Measurements from ENCODE around the gene STAG1.
"Not testable (repeated sequence)": the region's sequence is repeated elsewhere in the genome, so short reads cannot be mapped to it uniquely, and the experiment has no call there.

Gene STAG1

DNA sequence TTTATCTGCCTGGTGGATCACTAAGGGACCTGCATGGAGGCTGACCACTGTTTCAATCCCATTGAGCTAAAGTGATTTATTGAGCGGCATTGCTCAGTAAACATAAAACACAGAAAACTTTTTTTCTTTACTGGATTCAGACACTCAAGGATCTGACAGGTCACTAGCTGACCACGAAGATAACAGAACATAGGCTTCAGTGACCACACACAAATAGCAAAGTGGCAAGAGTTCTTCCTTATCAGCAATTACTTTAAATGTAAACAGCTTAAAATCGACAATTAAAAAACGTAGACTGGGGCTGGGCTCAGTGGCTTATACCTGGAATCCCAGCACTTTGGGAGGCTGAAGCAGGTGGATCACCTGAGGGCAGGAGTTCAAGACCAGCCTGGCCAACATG lies 48.7 kb downstream of the STAG1 start:
- DNase-seq (ENCODE audit: low read depth, low spot score) = no peak

DNA sequence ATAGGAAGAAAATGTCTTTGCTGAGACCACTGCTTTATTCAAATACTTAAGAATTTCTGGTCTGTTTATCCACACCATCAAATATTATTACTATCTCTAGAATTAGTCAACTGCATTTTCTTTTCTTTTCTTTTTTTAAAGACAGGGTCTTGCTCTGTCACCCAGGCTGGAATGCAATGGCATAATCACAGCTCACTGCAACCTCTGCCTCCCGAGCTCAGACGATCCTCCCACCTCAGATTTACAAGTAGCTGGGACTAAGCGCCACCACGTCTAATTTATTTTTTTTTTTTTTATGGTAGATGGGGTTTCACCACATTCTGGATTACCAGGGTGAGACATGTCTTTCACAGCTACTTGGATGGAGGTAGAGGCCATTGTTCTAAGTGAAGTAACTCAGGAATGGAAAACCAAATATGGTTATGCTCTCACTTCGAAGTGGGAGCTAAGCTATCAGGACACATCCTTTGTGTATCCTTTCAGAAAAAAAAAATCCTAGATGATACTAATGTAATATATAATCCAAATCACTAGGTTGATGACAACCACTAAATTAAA lies 52.8 kb downstream of the STAG1 start:
- DNase-seq (ENCODE audit: low read depth, low spot score) = no peak

DNA sequence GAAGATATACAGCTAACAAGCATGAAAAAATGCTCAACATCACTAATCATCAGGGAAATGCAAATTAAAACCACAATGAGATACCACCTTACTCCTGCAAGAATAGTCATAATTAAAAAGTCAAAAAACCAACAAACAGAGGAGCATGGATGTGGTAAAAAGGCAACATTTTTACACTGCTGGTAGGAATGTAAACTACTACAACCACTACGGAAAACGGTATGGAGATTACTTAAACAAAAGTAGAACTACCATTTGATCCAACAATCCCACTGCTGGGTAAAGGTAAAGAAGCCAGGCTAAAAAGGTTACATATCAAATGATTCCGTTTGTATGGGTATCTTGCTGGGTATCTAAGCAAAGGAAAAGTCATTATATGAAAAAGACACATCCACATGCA lies 53.8 kb downstream of the STAG1 start:
- DNase-seq (ENCODE audit: low read depth, low spot score) = peak; percentile 5

DNA sequence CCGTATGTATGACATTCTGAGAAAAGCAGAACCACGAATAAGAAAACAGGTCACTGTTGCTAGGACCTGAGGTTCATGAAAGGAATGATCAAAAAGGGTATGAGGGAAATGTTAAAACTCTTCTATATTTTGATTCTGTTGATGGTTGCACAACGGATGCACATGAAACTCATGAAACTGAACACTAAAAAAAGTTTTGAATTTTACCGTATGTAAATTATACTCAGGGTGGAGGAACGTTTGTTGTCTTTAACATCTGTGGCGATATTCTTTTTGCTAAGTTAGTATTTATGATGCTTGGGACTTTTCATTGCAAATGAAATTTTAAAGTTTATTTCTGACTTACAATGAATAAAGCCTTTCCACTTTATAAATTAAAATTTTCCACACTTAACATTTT lies 55.4 kb downstream of the STAG1 start:
- DNase-seq (ENCODE audit: low read depth, low spot score) = no peak

DNA sequence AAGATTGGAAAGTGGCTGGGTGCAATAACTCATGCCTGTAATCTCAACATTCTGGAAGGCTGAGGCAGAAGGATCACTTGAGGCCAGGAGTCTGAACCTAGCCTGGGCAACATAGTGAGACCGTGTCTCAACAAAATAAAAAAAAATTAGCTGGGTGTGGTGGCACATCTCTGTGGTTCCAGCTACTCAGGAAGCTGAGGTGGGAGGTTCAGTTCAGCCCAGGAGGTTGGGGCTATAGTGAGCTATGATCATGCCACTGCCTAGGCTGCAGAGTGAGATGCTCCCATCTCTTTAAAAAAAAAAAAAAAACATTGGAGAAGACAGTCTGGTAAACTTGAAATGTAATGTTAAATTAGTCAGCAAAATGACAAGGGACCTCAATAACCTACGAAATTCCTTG lies 57.9 kb downstream of the STAG1 start:
- no peak for DNase-seq (ENCODE audit: low read depth, low spot score)

DNA sequence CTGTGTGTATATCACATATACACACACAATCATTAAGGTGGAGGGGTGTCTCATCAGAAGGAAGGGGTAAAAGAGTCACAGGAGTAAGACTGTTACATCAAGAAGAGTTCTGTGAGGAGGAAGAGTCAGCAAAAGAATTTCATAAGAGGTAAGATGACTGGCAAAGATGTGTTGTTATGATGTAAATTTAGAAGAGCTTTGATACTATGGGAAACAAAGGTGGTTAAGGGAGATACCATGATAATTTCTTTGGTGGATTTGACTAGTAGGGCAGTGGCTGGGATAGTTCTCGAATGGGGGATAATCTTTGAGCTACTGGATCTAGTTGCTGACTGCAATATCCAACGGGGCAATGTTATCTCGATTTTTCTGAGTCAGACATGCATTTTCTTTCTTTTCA lies 61.6 kb downstream of the STAG1 start:
- no peak for DNase-seq (ENCODE audit: low read depth, low spot score)

DNA sequence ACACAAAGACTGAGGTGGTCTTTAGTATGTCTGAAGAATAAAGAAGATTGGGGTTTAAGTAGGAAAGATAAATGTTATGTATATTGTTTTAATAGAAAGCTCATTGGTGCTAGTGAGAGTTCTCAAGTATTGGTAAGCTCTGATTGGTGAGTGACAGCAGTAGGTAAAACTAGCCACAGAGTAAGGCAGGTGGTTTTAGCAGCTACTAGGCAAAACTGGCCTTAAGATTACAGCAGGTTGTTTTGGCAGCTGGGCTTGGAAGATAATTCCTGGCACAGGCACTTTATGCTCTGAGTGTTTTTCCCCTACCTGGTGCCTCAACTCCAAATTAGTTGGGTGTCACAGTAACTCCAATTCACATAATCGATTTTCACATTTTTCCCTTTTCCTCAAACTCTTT lies 66.3 kb downstream of the STAG1 start:
- no peak for DNase-seq (ENCODE audit: low read depth, low spot score)

DNA sequence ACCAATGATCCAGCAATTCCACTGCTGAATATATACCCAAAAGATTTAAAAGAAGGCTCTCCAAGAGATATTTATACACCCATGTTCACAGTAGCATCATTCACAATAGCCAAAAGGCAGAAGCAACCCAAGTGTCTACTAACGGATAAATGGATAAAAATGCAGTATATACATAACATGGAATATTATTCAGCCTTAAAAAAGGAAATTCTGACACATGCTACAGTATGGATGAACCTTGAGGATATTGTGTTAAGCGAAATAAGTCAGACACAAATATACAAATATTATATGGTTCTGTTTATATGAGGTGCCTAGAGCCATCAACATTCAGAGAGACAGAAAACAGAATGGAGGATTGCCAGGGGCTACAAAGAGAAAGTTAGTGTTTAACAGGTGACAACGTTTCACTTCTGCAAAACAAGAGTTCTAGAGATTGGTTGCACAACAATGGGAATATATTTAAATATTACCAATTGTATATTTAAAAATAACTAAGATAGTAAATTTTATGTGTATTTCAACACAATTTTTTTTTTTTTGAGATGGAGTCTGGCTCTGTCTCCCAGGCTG lies 69.4 kb downstream of the STAG1 start:
- no peak for DNase-seq (ENCODE audit: low read depth, low spot score)

DNA sequence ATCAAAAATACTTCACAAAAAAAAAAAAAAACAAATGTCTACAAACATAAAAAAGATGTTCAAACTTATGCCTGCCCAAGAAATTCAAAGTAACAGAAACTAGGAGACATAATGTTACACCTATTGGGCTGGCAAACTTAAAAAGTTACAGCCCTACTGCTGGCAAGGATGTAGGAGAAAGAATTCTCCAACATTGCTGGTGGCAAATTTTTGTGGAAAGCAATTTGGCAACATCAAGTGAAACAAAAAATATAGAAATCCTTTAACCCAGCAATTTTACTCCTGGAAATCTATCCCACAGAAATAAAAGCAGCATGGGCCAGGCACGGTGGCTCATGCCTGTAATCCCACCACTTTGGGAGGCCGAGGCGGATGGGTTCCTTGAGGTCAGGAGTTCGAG lies 73.2 kb downstream of the STAG1 start:
- DNase-seq (ENCODE audit: low read depth, low spot score) = no peak

DNA sequence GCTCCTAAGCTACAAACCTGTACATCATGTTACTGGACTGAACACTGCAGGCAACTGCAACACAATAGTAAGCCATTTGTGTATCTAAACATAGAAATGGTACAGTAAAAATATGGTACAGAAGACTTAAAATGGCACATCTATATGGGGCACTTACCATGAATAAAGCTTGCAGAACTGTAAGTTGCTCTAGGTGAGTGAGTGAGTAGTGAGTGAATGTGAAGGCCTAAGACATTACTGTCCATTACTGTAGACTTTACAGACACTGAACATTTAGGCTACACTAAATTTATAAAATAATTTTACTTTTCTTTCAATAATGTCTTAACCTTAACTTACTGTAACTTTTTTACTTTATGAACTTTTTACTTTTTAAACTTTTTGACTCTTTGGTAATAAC lies 76.2 kb downstream of the STAG1 start:
- DNase-seq (ENCODE audit: low read depth, low spot score) = no peak

DNA sequence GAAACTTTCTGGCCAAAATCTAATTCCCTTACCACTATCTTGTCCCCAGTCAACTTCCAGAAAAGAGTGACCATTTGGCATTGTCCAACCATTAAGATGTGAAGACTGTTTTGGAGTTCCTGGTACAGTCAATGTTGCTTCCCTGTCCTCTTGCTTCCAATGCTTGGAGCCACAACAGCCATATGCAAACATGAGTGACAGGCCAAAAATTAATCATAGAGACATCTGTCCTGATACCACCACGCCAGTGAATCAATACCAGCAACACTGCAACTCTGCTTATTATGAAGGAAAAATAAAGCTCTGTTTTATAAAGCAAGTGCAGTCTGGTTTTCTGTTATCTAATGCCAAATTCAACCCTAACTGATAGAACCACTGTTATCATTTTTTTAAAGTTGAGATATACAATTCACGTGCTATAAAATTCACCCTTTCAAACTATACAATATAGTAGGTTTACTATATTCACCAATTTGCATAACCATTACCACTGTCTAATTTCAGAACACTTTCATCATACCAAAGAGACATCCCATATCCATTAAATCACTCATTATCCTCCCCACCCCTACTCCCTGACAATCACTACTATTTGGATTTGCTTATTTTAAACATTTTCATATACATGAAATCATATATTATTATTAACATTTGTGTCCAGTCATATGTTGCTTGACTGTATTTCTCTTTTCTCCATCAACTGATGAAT lies 76.9 kb downstream of the STAG1 start:
- DNase-seq (ENCODE audit: low read depth, low spot score) = no peak

DNA sequence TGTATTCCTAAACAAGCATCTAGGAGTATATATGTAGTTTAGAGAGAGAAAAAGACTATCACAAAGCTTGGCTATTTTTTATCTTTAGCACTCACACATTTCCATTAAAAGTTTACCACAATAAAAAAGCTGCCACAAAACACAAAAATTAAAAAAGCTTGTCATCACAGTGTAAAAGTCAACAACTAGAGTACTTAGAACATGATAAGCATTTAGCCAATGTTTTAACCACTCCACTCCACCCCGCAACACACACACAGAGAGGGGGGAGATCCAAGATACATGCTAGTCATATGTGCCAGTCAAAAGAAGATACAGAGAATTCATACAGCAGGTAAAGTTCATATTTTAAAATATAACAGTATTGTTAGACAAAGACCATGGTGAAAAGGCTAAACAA lies 79.7 kb downstream of the STAG1 start:
- no peak for DNase-seq (ENCODE audit: low read depth, low spot score)

DNA sequence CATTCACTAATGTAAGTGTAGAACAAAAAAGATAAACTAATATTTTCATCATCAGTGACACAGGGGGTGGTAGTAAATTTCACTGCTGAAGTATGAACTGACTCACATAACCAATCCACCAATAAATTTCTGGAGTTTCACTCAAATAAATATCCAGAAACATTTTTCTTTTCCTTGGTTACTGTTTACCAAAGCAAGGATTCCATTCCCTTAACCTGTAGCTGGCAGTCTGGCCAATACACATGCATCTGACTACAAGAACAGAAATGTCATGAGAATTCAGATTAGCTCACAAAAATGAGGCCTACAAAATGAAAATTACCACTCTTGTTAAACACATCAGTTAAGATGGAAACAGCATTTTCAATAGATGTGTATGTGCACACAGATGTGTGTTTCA lies 80.3 kb downstream of the STAG1 start:
- DNase-seq (ENCODE audit: low read depth, low spot score) = no peak

DNA sequence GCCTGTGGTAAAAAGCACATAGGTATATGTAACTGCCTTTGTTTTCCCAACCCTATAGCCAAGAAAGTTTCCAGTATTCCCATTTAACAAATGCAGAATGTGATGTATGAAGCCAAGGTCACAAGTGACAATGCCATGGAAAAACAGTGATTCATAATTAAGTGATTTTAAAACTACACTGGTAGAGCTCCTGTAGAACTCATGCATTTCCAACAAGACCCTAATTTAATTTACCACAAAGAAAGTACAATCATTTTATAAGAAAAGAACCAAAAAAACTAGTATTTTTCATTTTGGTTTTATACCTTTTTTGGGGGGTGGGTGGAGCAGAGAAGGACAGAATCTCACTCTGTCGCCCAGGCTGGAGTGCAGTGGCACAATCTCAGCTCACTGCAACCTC lies 82.0 kb downstream of the STAG1 start:
- DNase-seq (ENCODE audit: low read depth, low spot score) = no peak

DNA sequence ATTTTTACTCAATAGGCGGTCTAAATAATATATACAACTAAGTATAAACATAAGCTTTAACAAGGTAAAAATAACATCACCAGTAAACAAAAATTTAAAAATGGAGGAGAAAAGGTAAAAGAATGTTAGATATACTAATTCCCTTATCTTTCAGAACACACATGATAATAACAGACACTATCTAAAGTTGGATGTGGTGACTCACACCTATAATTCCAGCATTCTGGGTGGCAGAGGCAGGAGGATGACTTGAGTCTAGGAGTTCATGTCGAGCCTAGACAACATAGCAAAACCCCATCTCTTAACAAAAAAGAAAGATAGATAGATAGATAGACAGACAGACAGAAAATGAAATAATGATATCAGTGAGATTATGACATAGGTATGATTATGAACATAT lies 85.1 kb downstream of the STAG1 start:
- no peak for DNase-seq (ENCODE audit: low read depth, low spot score)

DNA sequence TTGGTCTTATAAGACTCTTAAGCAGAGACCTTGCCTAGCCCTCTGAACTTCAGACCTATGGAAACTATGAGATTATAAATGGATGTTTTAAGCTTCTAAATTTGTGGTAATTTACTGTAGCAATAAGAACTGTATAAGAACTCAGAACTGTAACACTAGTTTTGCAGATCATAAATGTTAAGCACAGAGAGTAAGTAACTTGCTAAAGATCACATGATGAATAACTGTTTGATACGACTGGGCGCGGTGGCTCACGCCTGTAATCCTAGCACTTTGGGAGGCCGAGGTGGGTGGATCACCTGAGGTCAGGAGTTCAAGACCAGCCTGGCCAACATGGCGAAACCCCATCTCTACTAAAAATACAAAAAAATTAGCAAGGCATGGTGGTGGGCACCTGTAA lies 85.9 kb downstream of the STAG1 start:
- not testable (repeated sequence) for DNase-seq (ENCODE audit: low read depth, low spot score)

DNA sequence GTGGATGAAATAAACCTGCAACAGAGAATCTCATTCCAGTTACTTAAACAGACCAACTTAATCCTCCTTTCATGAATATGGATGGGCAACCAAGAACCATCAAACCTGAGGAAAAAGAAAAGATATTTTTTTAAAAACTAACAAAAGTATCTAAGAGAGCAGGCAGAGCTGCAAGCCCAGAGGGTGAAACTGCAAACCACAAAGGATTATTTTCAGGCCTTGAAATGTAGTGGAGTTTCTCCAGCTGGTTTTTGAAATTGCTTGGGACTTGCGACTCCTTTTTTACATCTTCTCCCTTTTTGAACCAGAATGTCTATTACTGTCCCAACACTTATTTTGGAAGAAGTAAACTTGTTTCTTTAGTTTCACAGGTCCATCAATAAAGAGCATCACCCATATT lies 87.4 kb downstream of the STAG1 start:
- no peak for DNase-seq (ENCODE audit: low read depth, low spot score)

DNA sequence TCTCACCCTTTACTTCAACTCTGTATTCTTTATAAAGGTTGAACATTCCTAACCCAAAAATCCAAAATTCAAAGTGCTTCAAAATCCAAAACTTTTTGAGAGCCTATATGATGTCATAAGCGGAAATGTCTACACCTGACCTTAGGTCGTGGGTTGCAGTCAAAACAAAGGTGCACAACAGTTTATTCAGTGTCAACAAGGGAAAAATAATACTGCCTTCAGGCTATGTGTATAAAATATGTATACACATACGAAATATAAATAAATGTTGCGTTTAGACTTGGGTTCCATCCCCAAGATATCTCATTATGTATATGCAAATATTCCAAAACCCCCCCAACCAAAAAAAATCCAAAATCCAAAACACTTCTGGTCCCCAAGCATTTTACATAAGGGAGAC lies 90.9 kb downstream of the STAG1 start:
- no peak for DNase-seq (ENCODE audit: low read depth, low spot score)

DNA sequence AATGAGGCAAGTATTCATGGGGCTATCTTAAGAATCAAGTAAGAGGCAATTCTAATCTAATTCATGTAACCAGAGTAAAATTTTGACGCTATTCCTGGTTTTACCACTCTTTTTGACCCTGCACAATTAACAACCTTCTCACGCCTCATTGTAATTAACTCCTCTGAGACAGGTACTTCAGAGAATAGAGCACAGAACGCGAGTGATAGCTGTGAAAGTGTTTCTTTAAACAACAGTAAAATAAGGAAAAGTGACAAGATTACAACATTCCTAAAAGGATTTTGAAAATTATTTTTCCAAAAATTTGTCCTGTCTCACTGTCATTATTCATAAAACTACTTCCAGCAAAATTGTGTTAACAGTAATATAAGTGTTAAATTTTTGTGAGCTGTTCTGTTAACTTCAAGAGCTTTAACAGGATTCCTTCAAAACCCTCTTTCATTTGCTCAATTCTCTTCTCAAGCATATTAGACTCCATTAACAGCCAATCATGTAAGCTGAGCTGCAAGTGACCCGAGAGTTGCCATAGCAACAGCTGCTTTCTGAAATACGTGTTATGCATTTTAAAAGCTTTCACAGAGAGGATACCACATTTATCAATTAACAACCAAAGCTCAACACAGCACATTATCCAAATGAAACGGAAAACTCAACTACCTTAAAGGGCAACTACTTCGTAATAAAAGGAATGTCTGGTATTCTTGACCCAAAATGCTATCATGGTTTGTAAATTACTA lies 93.1 kb downstream of the STAG1 start:
- DNase-seq (ENCODE audit: low read depth, low spot score) = no peak

DNA sequence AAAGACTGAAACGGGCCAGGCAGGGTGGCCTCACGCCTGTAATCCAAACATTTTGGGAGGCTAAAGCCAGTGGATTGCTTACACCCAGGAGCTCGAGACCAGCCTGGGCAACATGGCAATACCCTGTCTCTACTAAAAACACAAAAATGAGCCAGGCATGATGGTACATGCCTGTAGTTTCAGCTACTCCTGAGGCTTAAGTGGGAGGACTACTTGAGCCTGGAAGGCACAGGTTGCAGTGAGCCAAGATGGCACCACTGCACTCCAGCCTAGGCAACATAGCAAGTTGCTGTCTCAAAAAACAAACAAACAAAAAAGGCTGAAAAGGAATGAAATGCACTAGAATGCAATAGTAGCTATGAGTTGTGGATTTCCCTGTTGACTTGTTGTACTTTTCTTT lies 94.7 kb downstream of the STAG1 start:
- no peak for DNase-seq (ENCODE audit: low read depth, low spot score)

DNA sequence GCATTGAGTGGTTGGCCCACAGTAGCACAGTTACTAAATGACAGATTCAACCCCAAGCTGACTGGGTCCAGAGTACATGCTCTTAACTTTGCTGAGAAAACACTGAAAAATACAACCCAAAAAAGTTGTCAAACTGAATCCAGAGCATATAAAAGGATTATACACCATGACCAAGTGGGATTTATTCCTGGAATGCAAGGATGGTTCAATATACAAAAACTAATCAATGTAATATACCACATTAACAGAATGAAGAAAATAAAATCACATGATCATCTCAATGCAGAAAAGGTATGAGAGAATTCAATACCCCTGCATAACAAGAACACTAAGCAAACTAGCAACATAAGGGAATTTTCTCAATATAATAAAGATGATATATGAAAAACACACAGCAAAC lies 98.5 kb downstream of the STAG1 start:
- no peak for DNase-seq (ENCODE audit: low read depth, low spot score)

DNA sequence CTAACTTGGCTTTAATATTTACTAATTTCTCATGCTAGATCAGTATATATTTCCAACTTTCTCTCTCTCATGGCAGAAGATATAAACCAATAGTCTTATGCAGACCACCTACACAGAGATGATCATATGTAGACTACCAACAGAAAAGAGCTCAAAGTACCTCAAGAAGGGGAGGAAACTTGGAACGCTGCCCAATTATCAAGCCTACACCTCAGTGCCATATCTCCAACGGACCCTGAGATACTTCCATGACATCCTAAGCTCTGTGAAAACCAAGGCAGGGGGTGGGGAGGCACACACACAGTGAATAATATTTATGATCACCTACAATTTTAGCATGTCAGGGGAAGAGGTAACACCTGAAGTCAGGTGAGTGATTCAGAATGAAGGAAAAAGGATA lies 100.6 kb downstream of the STAG1 start:
- no peak for DNase-seq (ENCODE audit: low read depth, low spot score)

DNA sequence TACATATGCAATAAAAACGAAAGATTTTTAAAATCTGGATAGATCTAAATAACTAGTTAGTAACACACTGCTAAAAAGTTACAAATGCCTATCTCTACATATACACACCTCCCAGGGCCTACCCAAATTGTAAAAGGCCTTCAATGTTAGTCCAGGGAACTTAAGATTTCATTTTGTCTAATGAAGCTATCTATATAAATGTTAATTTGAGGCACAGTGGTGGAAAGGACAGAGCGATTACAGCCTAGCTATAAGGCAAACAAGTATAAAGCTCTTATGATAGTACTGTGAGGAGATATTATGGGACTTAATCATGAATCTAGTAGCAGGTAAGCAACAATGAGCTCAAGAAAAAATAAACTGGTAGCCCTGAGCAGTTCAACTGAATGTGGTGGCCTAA lies 101.7 kb downstream of the STAG1 start:
- no peak for DNase-seq (ENCODE audit: low read depth, low spot score)
